Vagina (tissue), 2 donors: ENCODE results near the gene RPN2. TPM values are rescaled to one million over a fixed set of nuclear protein-coding genes. Genes with fewer than 3 reads are reported as not detected.

ENCODE experiments used
- DNase-seq, 2 donors: peaks; one replicate each; pipeline ENCODE4 v3.0.0-alpha.2; 2017; ENCODE audit errors: extremely low spot score in 2 of 2
- H3K27ac ChIP-seq: fragments of 200-600 bp; sonication (generic); one replicate; pipeline ENCODE4 v1.5.1; 2019
- H3K27me3 ChIP-seq: fragments of 200-600 bp; sonication (generic); one replicate; pipeline ENCODE4 v1.5.1; 2019
- H3K36me3 ChIP-seq, 2 donors: fragments of 200-600 bp; sonication (generic); one replicate each; pipeline ENCODE4 v1.5.1; 2017 to 2019
- H3K4me1 ChIP-seq: fragments of 200-600 bp; sonication (generic); one replicate; pipeline ENCODE4 v1.5.1; 2019
- H3K4me3 ChIP-seq, 2 donors: fragments of 200-600 bp; sonication (generic); 1 replicate in 1 of 2; 2 replicates in 1 of 2; pipeline ENCODE4 v1.5.1; 2016 to 2019
- H3K9me3 ChIP-seq: fragments of 200-600 bp; sonication (generic); one replicate; pipeline ENCODE4 v1.5.1; 2019
- CTCF ChIP-seq, 3 experiments: fragments of 450-650 bp in 2 of 3; fragments of 200-600 bp in 1 of 3; sonication (generic) in 1 of 3; IDR thresholded peaks; one replicate each; pipeline ENCODE4 v1.5.1; 2017 to 2019; ENCODE audit warnings: antibody characterized with exemption in 3 of 3, mild to moderate bottlenecking in 2 of 3, moderate library complexity in 2 of 3
- POLR2A ChIP-seq, 2 donors: fragments of 450-650 bp; IDR thresholded peaks; one replicate each; pipeline ENCODE4 v1.6.1; 2017; ENCODE audit warnings: antibody characterized with exemption in 2 of 2, mild to moderate bottlenecking in 2 of 2, moderate library complexity in 2 of 2
- POLR2AphosphoS5 ChIP-seq, 2 donors: sonication (generic); formaldehyde crosslinking; IDR thresholded peaks; one replicate each; pipeline ENCODE4 v1.9.0; 2017; ENCODE audit warnings: antibody characterized with exemption in 2 of 2, mild to moderate bottlenecking in 2 of 2, low read depth in 1 of 2; ENCODE audit not compliant: insufficient read depth in 1 of 2
- intact Hi-C: fragments of 100-400 bp; cut with DNase I; formaldehyde crosslinking; loops from one replicate; pipeline ENCODE4 v1.15.1; 2023
- total RNA-seq: library from RNA; depleted of rRNA; stranded (reverse); fragments of >200 nt; gene quantifications from one replicate; pipeline ENCODE4 v1.2.3, GENCODE V29; 2016

The RPN2 gene
- total RNA-seq, 1 donor from 2014 or later, result 103 TPM

- Histone ChIP-seq H3K36me3 (peaks cover 0 to 64% of the 10 kb centered on the region in 2 donors), H3K4me3 (no peak overlapping the region), H3K4me1 (peaks cover 8% of the 10 kb centered on the region), H3K9me3 (no peaks in the 10 kb centered on the region), H3K27ac (no peak overlapping the region), H3K27me3 (no peaks in the 10 kb centered on the region)
- TF ChIP-seq CTCF (IDR thresholded peaks at IDR 0.05), result no peak
- no peak for TF ChIP-seq POLR2A (IDR thresholded peaks at IDR 0.05)
- no peak for TF ChIP-seq POLR2AphosphoS5 (IDR thresholded peaks at IDR 0.05; ENCODE audit: insufficient read depth in 1 of 2, low read depth in 1 of 2)
- intact Hi-C loops, result no loop called here
- no peak for DNase-seq
These were observed 28.0 kb downstream of the RPN2 start for GRCh38 chr20:37207171-37207570.

- intact Hi-C loops, result no loop called here
- Histone ChIP-seq H3K9me3 (no peaks in the 10 kb centered on the region), H3K4me1 (no peaks in the 10 kb centered on the region), H3K27ac (no peak overlapping the region), H3K36me3 (peaks cover 0 to 74% of the 10 kb centered on the region in 2 donors), H3K27me3 (no peaks in the 10 kb centered on the region), H3K4me3 (no peak overlapping the region)
- TF ChIP-seq CTCF (IDR thresholded peaks at IDR 0.05) (no peak), POLR2A (IDR thresholded peaks at IDR 0.05) (no peak), POLR2AphosphoS5 (IDR thresholded peaks at IDR 0.05; ENCODE audit: insufficient read depth in 1 of 2, low read depth in 1 of 2) (no peak)
- no peak for DNase-seq
These were observed 30.1 kb downstream of the RPN2 start for GRCh38 chr20:37209193-37209592.

GRCh38 chr20:37209661-37210314 lies 30.7 kb downstream of the RPN2 start:
- peaks cover 0 to 68% of the 10 kb centered on the region in 2 donors for H3K36me3 ChIP-seq
- H3K9me3 ChIP-seq, result no peaks in the 10 kb centered on the region
- TF ChIP-seq POLR2AphosphoS5 (IDR thresholded peaks at IDR 0.05; ENCODE audit: insufficient read depth in 1 of 2, low read depth in 1 of 2) (no peak), CTCF (IDR thresholded peaks at IDR 0.05) (no peak)
- H3K4me1 ChIP-seq, result no peaks in the 10 kb centered on the region
- H3K27ac ChIP-seq, result no peak overlapping the region
- H3K4me3 ChIP-seq, result no peak overlapping the region
- intact Hi-C loops, result no loop called here
- DNase-seq, result no peak
- no peaks in the 10 kb centered on the region for H3K27me3 ChIP-seq

GRCh38 chr20:37218441-37218840 lies 39.3 kb downstream of the RPN2 start:
- TF ChIP-seq POLR2AphosphoS5 (IDR thresholded peaks at IDR 0.05; ENCODE audit: insufficient read depth in 1 of 2, low read depth in 1 of 2) (no peak), CTCF (IDR thresholded peaks at IDR 0.05) (no peak), POLR2A (IDR thresholded peaks at IDR 0.05) (no peak)
- H3K36me3 ChIP-seq, result peaks cover 0 to 14% of the 10 kb centered on the region in 2 donors
- intact Hi-C loops, result no loop called here

GRCh38 chr20:37218976-37219375 lies 39.8 kb downstream of the RPN2 start:
- no peak overlapping the region for H3K4me3 ChIP-seq
- intact Hi-C loops, result no loop called here
- TF ChIP-seq CTCF (IDR thresholded peaks at IDR 0.05) (no peak), POLR2A (IDR thresholded peaks at IDR 0.05) (no peak), POLR2AphosphoS5 (IDR thresholded peaks at IDR 0.05; ENCODE audit: insufficient read depth in 1 of 2, low read depth in 1 of 2) (no peak)
- H3K9me3 ChIP-seq, result no peaks in the 10 kb centered on the region
- H3K36me3 ChIP-seq, result peaks cover 0 to 13% of the 10 kb centered on the region in 2 donors
- H3K27me3 ChIP-seq, result no peaks in the 10 kb centered on the region
- peaks cover 17% of the 10 kb centered on the region for H3K4me1 ChIP-seq
- no peak overlapping the region for H3K27ac ChIP-seq
- DNase-seq, result no peak

More at GRCh38 chr20:37218441-37218840, 39.3 kb downstream of the RPN2 start:
- H3K27ac ChIP-seq, result no peak overlapping the region
- H3K9me3 ChIP-seq, result no peaks in the 10 kb centered on the region
- H3K4me1 ChIP-seq, result peaks cover 17% of the 10 kb centered on the region
- DNase-seq, result no peak
- H3K4me3 ChIP-seq, result no peak overlapping the region
- no peaks in the 10 kb centered on the region for H3K27me3 ChIP-seq
